H1 (cell line): ENCODE results near the gene APBA2. TPM values are rescaled to one million over a fixed set of nuclear protein-coding genes. Genes with fewer than 3 reads are reported as not detected.

Experiments
- CTCF ChIA-PET: fragments of 300-600 bp; sonication (Branson Sonifier 250); formaldehyde crosslinking; loops from one replicate; lab custom pipeline; 2021; ENCODE audit not compliant: partially characterized antibody; lab: Charles Lee
- POLR2A ChIA-PET: fragments of 300-600 bp; sonication (Branson Sonifier 250); formaldehyde crosslinking; loops from one replicate; lab custom pipeline; 2021; ENCODE audit warnings: inconsistent platforms; ENCODE audit not compliant: partially characterized antibody; lab: Charles Lee
- DNase-seq, 2 experiments: peaks; one replicate each; pipeline versions ENCODE4 v3.0.0 to v3.0.0-alpha.2; 2010 to 2022; ENCODE audit warnings: low spot score in 2 of 2, low read depth in 1 of 2, mixed read lengths in 1 of 2
- FAIRE-seq: peaks from 2 replicates; lab custom pipeline; 2011; peaks lifted over from hg19 to GRCh38; lab: Jason Lieb, UNC
- H2AFZ ChIP-seq: 2 replicates; pipeline ENCODE4 v1.8.1; 2012; ENCODE audit warnings: low read length, inconsistent platforms
- H2AK5ac ChIP-seq: 2 replicates; pipeline ENCODE4 v1.6.1; 2013; ENCODE audit warnings: low read depth, low read length
- H2BK120ac ChIP-seq: replicated peaks from 2 replicates; pipeline ENCODE3; 2013; ENCODE audit warnings: low read depth, low read length, inconsistent platforms
- H2BK12ac ChIP-seq: 2 replicates; pipeline ENCODE4 v1.6.1; 2013; ENCODE audit warnings: low read depth, low read length
- H2BK15ac ChIP-seq: 2 replicates; pipeline ENCODE4 v1.6.1; 2013; ENCODE audit warnings: low read length
- H2BK20ac ChIP-seq: 2 replicates; pipeline ENCODE4 v1.6.1; 2013; ENCODE audit warnings: low read length
- H2BK5ac ChIP-seq: 2 replicates; pipeline ENCODE4 v1.6.1; 2013; ENCODE audit warnings: low read depth, low read length
- H3K14ac ChIP-seq: 2 replicates; pipeline ENCODE4 v1.6.1; 2013; ENCODE audit warnings: inconsistent platforms; ENCODE audit not compliant: insufficient read length
- H3K18ac ChIP-seq: 2 replicates; pipeline ENCODE4 v1.6.1; 2013; ENCODE audit warnings: low read length; ENCODE audit errors: extremely low read depth
- H3K23ac ChIP-seq: 2 replicates; pipeline ENCODE4 v1.6.1; 2013; ENCODE audit warnings: inconsistent platforms; ENCODE audit not compliant: insufficient read length
- H3K23me2 ChIP-seq: 2 replicates; pipeline ENCODE4 v1.6.1; 2013; ENCODE audit warnings: low read depth, low read length
- H3K27ac ChIP-seq: 2 replicates; pipeline ENCODE4 v1.6.1; 2011; ENCODE audit warnings: low read depth, low read length, inconsistent platforms
- H3K27me3 ChIP-seq, 4 experiments: replicated peaks in 1 of 4; 1 replicate in 1 of 4; 2 replicates in 3 of 4; pipeline versions ENCODE4 v1.6.1 to v1.8.1; 2011 to 2013; ENCODE audit warnings: low read length in 3 of 4, mild to moderate bottlenecking in 3 of 4, inconsistent platforms in 2 of 4, mixed read lengths in 2 of 4, moderate library complexity in 1 of 4; ENCODE audit not compliant: control insufficient read depth in 3 of 4, insufficient read depth in 3 of 4; ENCODE audit errors: extremely low read depth in 1 of 4
- H3K36me3 ChIP-seq, 4 experiments: 2 replicates each; pipeline versions ENCODE4 v1.6.1 to v1.8.1; 2011 to 2013; ENCODE audit warnings: mild to moderate bottlenecking in 4 of 4, low read length in 3 of 4, moderate library complexity in 2 of 4, control low read depth in 1 of 4, inconsistent platforms in 1 of 4; ENCODE audit not compliant: insufficient read depth in 4 of 4, control insufficient read depth in 2 of 4
- H3K4ac ChIP-seq: replicated peaks from 2 replicates; pipeline ENCODE3; 2013; ENCODE audit warnings: low read length, low read depth, mixed read lengths, inconsistent platforms; ENCODE audit not compliant: insufficient read length
- H3K4me1 ChIP-seq, 4 experiments: replicated peaks in 1 of 4; 1 replicate in 1 of 4; 2 replicates in 3 of 4; pipeline versions ENCODE4 v1.6.1 to v1.8.1; 2011 to 2013; ENCODE audit warnings: low read length in 3 of 4, inconsistent platforms in 2 of 4, mixed read lengths in 1 of 4; ENCODE audit not compliant: insufficient read depth in 4 of 4, control insufficient read depth in 3 of 4
- H3K4me2 ChIP-seq, 2 experiments: 2 replicates each; pipeline versions ENCODE4 v1.6.1 to v1.8.1; 2011 to 2013; ENCODE audit warnings: low read depth in 2 of 2, low read length in 2 of 2, control low read depth in 1 of 2, inconsistent platforms in 1 of 2, mild to moderate bottlenecking in 1 of 2; ENCODE audit not compliant: insufficient read depth in 1 of 2
- H3K4me3 ChIP-seq, 4 experiments: fragments of 200-600, 300-600 bp in 1 of 4; sonication (generic), shearing (Covaris generic), sonication (Bioruptor Twin) in 1 of 4; 2 replicates each; pipeline versions ENCODE4 v1.5.1 to v1.8.1; 2011 to 2016; ENCODE audit warnings: low read length in 4 of 4, low read depth in 3 of 4, control low read depth in 2 of 4, inconsistent platforms in 2 of 4, mild to moderate bottlenecking in 2 of 4, mixed read lengths in 1 of 4, moderate library complexity in 1 of 4; ENCODE audit not compliant: insufficient read depth in 2 of 4; ENCODE audit errors: extremely low read depth in 1 of 4
- H3K56ac ChIP-seq: replicated peaks from 2 replicates; pipeline ENCODE3; 2013; ENCODE audit warnings: low read depth, mild to moderate bottlenecking, mixed read lengths, low read length, inconsistent platforms; ENCODE audit not compliant: insufficient read length
- H3K79me1 ChIP-seq: 2 replicates; pipeline ENCODE4 v1.6.1; 2013; ENCODE audit warnings: low read depth, low read length, control low read depth
- H3K79me2 ChIP-seq, 2 experiments: 2 replicates each; pipeline versions ENCODE4 v1.6.1 to v1.8.1; 2012 to 2013; ENCODE audit warnings: low read length in 2 of 2, mild to moderate bottlenecking in 2 of 2, inconsistent platforms in 1 of 2; ENCODE audit not compliant: insufficient read depth in 2 of 2, control insufficient read depth in 1 of 2
- H3K9ac ChIP-seq, 4 experiments: replicated peaks in 1 of 4; 1 replicate in 1 of 4; 2 replicates in 3 of 4; pipeline versions ENCODE4 v1.6.1 to v1.8.1; 2011 to 2013; ENCODE audit warnings: low read depth in 3 of 4, low read length in 3 of 4, control low read depth in 2 of 4, mild to moderate bottlenecking in 2 of 4, moderate library complexity in 2 of 4, inconsistent platforms in 1 of 4; ENCODE audit errors: extremely low read depth in 1 of 4
- H3K9me3 ChIP-seq, 2 experiments: 2 replicates each; pipeline versions ENCODE4 v1.6.1 to v1.8.1; 2012 to 2013; ENCODE audit warnings: mild to moderate bottlenecking in 2 of 2, moderate library complexity in 2 of 2, control low read depth in 1 of 2, inconsistent platforms in 1 of 2, low read depth in 1 of 2, low read length in 1 of 2, mixed read lengths in 1 of 2; ENCODE audit not compliant: insufficient read depth in 2 of 2
- H4K20me1 ChIP-seq, 2 experiments: replicated peaks in 1 of 2; 2 replicates each; pipeline versions ENCODE3 to v1.8.1; 2011 to 2013; ENCODE audit warnings: inconsistent platforms in 2 of 2, low read length in 2 of 2, mild to moderate bottlenecking in 1 of 2; ENCODE audit not compliant: insufficient read depth in 2 of 2, control insufficient read depth in 1 of 2
- H4K5ac ChIP-seq: 2 replicates; pipeline ENCODE4 v1.6.1; 2013; ENCODE audit warnings: low read length, low read depth, mixed read lengths, inconsistent platforms; ENCODE audit not compliant: insufficient read length
- H4K8ac ChIP-seq: 2 replicates; pipeline ENCODE4 v1.8.0; 2013; ENCODE audit warnings: mild to moderate bottlenecking, moderate library complexity, low read length, inconsistent platforms; ENCODE audit not compliant: insufficient read depth; ENCODE audit errors: extremely low read depth
- H4K91ac ChIP-seq: replicated peaks from 2 replicates; pipeline ENCODE3; 2013; ENCODE audit warnings: low read length, mixed read lengths, inconsistent platforms; ENCODE audit not compliant: insufficient read length
- CEBPB ChIP-seq: IDR thresholded peaks from 2 replicates; pipeline ENCODE4 v1.6.1; 2012; ENCODE audit warnings: low read depth, low read length
- CTBP2 ChIP-seq: IDR thresholded peaks from 2 replicates; pipeline ENCODE4 v1.7.0; 2011; ENCODE audit warnings: borderline replicate concordance, mild to moderate bottlenecking, moderate library complexity, mixed read lengths, low read length; ENCODE audit not compliant: insufficient read depth, insufficient read length
- EP300 ChIP-seq, 2 experiments: IDR thresholded peaks; 1 replicate in 1 of 2; 2 replicates in 1 of 2; pipeline ENCODE4 v1.6.1; 2011 to 2012; ENCODE audit warnings: low read depth in 2 of 2, low read length in 2 of 2, mild to moderate bottlenecking in 2 of 2, borderline replicate concordance in 1 of 2, inconsistent platforms in 1 of 2, moderate library complexity in 1 of 2
- FOSL1 ChIP-seq: IDR thresholded peaks from 2 replicates; pipeline ENCODE4 v1.6.1; 2011; ENCODE audit warnings: mild to moderate bottlenecking, low read depth, low read length, moderate library complexity; ENCODE audit not compliant: insufficient read depth
- KDM5A ChIP-seq: fragments of 200-600 bp; IDR thresholded peaks from 2 replicates; pipeline ENCODE4 v1.7.1; 2012; ENCODE audit warnings: mild to moderate bottlenecking, low read length, inconsistent platforms, mixed read lengths
- MAFK ChIP-seq: IDR thresholded peaks from 2 replicates; pipeline ENCODE4 v1.6.1; 2012; ENCODE audit warnings: low read depth, mild to moderate bottlenecking, improper control_type of control experiment, low read length
- MAX ChIP-seq: IDR thresholded peaks from 2 replicates; pipeline ENCODE4 v1.6.1; 2012; ENCODE audit warnings: inconsistent platforms
- NRF1 ChIP-seq: IDR thresholded peaks from 2 replicates; pipeline ENCODE4 v1.6.1; 2011; ENCODE audit warnings: mild to moderate bottlenecking, low read depth, low read length, improper control_type of control experiment
- POLR2A ChIP-seq, 2 experiments: IDR thresholded peaks; 1 replicate in 1 of 2; 2 replicates in 1 of 2; pipeline ENCODE4 v1.6.1; 2011; ENCODE audit warnings: low read depth in 2 of 2, low read length in 2 of 2, mild to moderate bottlenecking in 2 of 2; ENCODE audit errors: control extremely low read depth in 1 of 2
- RNF2 ChIP-seq: fragments of 200-900, 300-1000 bp; sonication (generic); IDR thresholded peaks from 2 replicates; pipeline ENCODE4 v1.7.1; 2016; ENCODE audit warnings: borderline replicate concordance, low read depth, mild to moderate bottlenecking, antibody characterized with exemption, low read length; ENCODE audit not compliant: poor library complexity, severe bottlenecking; ENCODE audit errors: missing control alignments
- SP4 ChIP-seq: IDR thresholded peaks from 2 replicates; pipeline ENCODE4 v1.6.1; 2012; ENCODE audit warnings: low read length, inconsistent platforms
- TAF1 ChIP-seq: IDR thresholded peaks from 2 replicates; pipeline ENCODE4 v1.6.1; 2011; ENCODE audit warnings: mild to moderate bottlenecking, low read depth, low read length
- TAF7 ChIP-seq: optimal IDR thresholded peaks from 2 replicates; pipeline ENCODE3; 2011; ENCODE audit warnings: low read depth, mild to moderate bottlenecking, inconsistent platforms, low read length, moderate library complexity, borderline replicate concordance
- YY1 ChIP-seq: IDR thresholded peaks from 2 replicates; pipeline ENCODE4 v1.6.1; 2011; ENCODE audit warnings: low read depth, mild to moderate bottlenecking, low read length
- WGBS, 2 experiments: shearing (Covaris generic) in 1 of 2; methylation state at CpG; one replicate each; pipeline versions ENCODE4 v1.1.6 to v1.1.7; 2013 to 2015; ENCODE audit warnings: low lambda C conversion rate in 2 of 2, mixed read lengths in 2 of 2, inconsistent platforms in 1 of 2, low coverage in 1 of 2, missing lambda C conversion rate in 1 of 2; ENCODE audit not compliant: insufficient replicate concordance in 2 of 2, insufficient coverage in 1 of 2, insufficient read length in 1 of 2; ENCODE audit errors: extremely low coverage in 1 of 2, missing lambda C conversion rate in 1 of 2; 5-methylcytosine and 5-hydroxymethylcytosine counted together
- polyA plus RNA-seq, 7 experiments: library from polyadenylated mRNA; depleted of rRNA in 3 of 7; stranded (reverse) in 5 of 7; unstranded in 2 of 7; fragments of >200 nt in 5 of 7; fragments of 200-250 nt in 2 of 7; gene quantifications; 1 replicate in 5 of 7; 2 replicates in 1 of 7; 4 replicates in 1 of 7; pipeline versions ENCODE4 v1.2.1 to v1.2.3, GENCODE V29; 2011 to 2013; ENCODE audit warnings: missing spikeins in 2 of 7, mixed read lengths in 2 of 7
- total RNA-seq: library from RNA; stranded (reverse); fragmentation: NEBNext Ultra II Directional; extraction: Animal tissue kit (Norgen Biotek cat#: 25700); gene quantifications from 2 replicates; pipeline ENCODE4 v1.2.1, GENCODE V29; 2021

The APBA2 gene
- total and polyA plus RNA-seq, 2 of the 8 experiments (the other 6 are each of a cell fraction or from before 2014, with no cell fraction given): 15.5 to 19.0 TPM

DNA sequence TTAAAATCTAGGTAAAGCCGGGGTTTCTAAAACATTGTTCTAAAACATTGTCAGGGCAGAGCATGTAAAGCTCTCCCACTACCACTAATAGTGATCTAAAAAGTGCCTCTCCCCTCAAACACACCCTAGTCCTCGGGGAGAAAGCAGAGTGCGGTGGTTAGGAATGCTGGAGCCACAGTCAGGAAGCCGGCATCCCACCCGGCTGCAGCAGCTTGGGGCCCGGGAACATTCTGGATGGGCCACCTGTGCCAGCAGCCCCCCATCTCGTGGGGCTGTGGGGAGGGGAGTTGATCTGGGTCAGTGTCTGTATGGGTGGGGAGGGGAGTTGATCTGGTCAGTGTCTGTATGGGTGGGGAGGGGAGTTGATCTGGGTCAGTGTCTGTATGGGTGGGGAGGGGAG, 176.9 kb downstream of the APBA2 start:
- H2AK5ac ChIP-seq: no peak overlapping the region
- H4K91ac ChIP-seq: no peak overlapping the region
- ChIA-PET POLR2A (interaction anchor here (0.7 kb wide), 1 partner anchor 41 kb away, joined by 3 read pairs; no protein-coding TSS in a partner anchor), CTCF (interaction anchor here (0.6 to 0.8 kb wide), 2 partner anchors 14 to 27 kb away, joined by 3 read pairs; no protein-coding TSS in a partner anchor)
- no peaks in the 10 kb centered on the region for H3K36me3 ChIP-seq
- H3K4me3 ChIP-seq: no peak overlapping the region
- H3K18ac ChIP-seq: no peak overlapping the region
- no peak overlapping the region for H3K14ac ChIP-seq
- H3K27me3 ChIP-seq: no peaks in the 10 kb centered on the region
- DNase-seq (no peak), FAIRE-seq (no peak)
- 79% methylated on average over 7 of the region's 7 CpGs; no CpG with 5 or more reads in 1 of the 2 experiments for WGBS, 2 experiments
- no peaks in the 10 kb centered on the region for H4K20me1 ChIP-seq
- H3K4me1 ChIP-seq: peaks cover 2 to 14% (median 7%) of the 10 kb centered on the region in 4 experiments
- no peak overlapping the region for H2BK120ac ChIP-seq
- H3K23ac ChIP-seq: no peak overlapping the region
- H4K5ac ChIP-seq: no peak overlapping the region
- no peak overlapping the region for H2BK12ac ChIP-seq
- H2BK5ac ChIP-seq: no peak overlapping the region
- H3K56ac ChIP-seq: no peak overlapping the region
- H3K79me1 ChIP-seq: no peaks in the 10 kb centered on the region
- no peak overlapping the region for H3K9ac ChIP-seq
- H3K4ac ChIP-seq: no peak overlapping the region
- H3K23me2 ChIP-seq: peaks cover 2% of the 10 kb centered on the region; the same call in 1 of the 2 replicates
- H3K79me2 ChIP-seq: no peaks in the 10 kb centered on the region
- no peak overlapping the region for H2BK20ac ChIP-seq
- H3K4me2 ChIP-seq: no peak overlapping the region
- H2AFZ ChIP-seq: no peak overlapping the region
- no peak overlapping the region for H3K27ac ChIP-seq
- peaks cover 4 to 11% of the 10 kb centered on the region in 2 experiments; a peak in 2 of 4 replicates for H3K9me3 ChIP-seq
- H4K8ac ChIP-seq: no peak overlapping the region
- no peak overlapping the region for H2BK15ac ChIP-seq
- TF ChIP-seq MAFK (no peak), TAF7 (no peak), NRF1 (no peak), RNF2 (no peak), YY1 (no peak), MAX (no peak), TAF1 (no peak), EP300 (IDR thresholded peaks at IDR 0.05; ENCODE audit: borderline replicate concordance in 1 of 2, low read depth in 2 of 2, low read length in 2 of 2) (no peak), POLR2A (IDR thresholded peaks at IDR 0.05; ENCODE audit: control extremely low read depth in 1 of 2, low read depth in 2 of 2, low read length in 2 of 2) (no peak), CTBP2 (no peak), SP4 (no peak), CEBPB (no peak), FOSL1 (no peak), KDM5A (no peak)
